HEK293 (cell line): Measurements from ENCODE around the gene KSR1.
A peak's percentile ranks its signal among the peaks of the same experiment; 100 is the strongest.

ENCODE experiments used
- CTCF ChIA-PET: fragments of 350-600 bp; formaldehyde crosslinking; extraction: SDS; loops from one replicate; lab custom pipeline; 2021; ENCODE audit warnings: antibody characterized with exemption; lab: Yijun Ruan, JAX
- POLR2A ChIA-PET: fragments of 300-600 bp; formaldehyde crosslinking; extraction: SDS; loops from one replicate; lab custom pipeline; 2020; ENCODE audit warnings: antibody characterized with exemption, inconsistent platforms; lab: Yijun Ruan, JAX
- H3K27ac ChIP-seq: fragments of 200-500 bp; sonication (Bioruptor generic); 2 replicates; pipeline ENCODE4 v1.5.1; 2014; ENCODE audit warnings: low read depth, low read length, control low read depth, inconsistent platforms; ENCODE audit errors: extremely low read depth
- H3K36me3 ChIP-seq, 2 experiments: fragments of 200-500 bp in 1 of 2; sonication (Bioruptor generic) in 1 of 2; 1 replicate in 1 of 2; 2 replicates in 1 of 2; pipeline ENCODE4 v1.5.1; 2014 to 2017; ENCODE audit warnings: inconsistent platforms in 2 of 2, low read length in 2 of 2; ENCODE audit not compliant: control insufficient read depth in 2 of 2, insufficient read depth in 1 of 2
- H3K4me1 ChIP-seq: fragments of 200-500 bp; sonication (Bioruptor generic); 2 replicates; pipeline ENCODE4 v1.5.1; 2014; ENCODE audit warnings: mild to moderate bottlenecking, low read length, inconsistent platforms; ENCODE audit not compliant: control insufficient read depth, insufficient read depth
- H3K4me3 ChIP-seq: 2 replicates; pipeline ENCODE4 v1.5.1; 2011; ENCODE audit warnings: low read depth, mild to moderate bottlenecking, control low read depth, low read length, moderate library complexity
- H3K9me3 ChIP-seq: fragments of 200-500 bp; sonication (Bioruptor generic); 2 replicates; pipeline ENCODE4 v1.5.1; 2014; ENCODE audit warnings: low read depth, low read length, inconsistent platforms; ENCODE audit not compliant: control insufficient read depth, insufficient read depth
- KLF10 ChIP-seq: fragments of 450-650 bp; IDR thresholded peaks from 2 replicates; pipeline ENCODE4 v1.5.1; 2018; ENCODE audit warnings: missing biosample characterization, mild to moderate bottlenecking, missing genetic modification characterization
- RBAK ChIP-seq: fragments of 450-650 bp; formaldehyde crosslinking; IDR thresholded peaks from 2 replicates; pipeline ENCODE4 v1.5.1; 2016; ENCODE audit warnings: missing biosample characterization, missing genetic modification characterization
- SCRT2 ChIP-seq: fragments of 450-650 bp; formaldehyde crosslinking; IDR thresholded peaks from 2 replicates; pipeline ENCODE4 v1.5.1; 2016; ENCODE audit warnings: missing biosample characterization, missing genetic modification characterization
- SP3 ChIP-seq: fragments of 450-650 bp; formaldehyde crosslinking; IDR thresholded peaks from 2 replicates; pipeline ENCODE4 v1.5.1; 2016; ENCODE audit warnings: missing biosample characterization, missing genetic modification characterization
- ZBTB17 ChIP-seq: fragments of 450-650 bp; formaldehyde crosslinking; IDR thresholded peaks from 2 replicates; pipeline ENCODE4 v1.5.1; 2016; ENCODE audit warnings: missing biosample characterization, missing genetic modification characterization
- ZBTB48 ChIP-seq: fragments of 450-650 bp; formaldehyde crosslinking; IDR thresholded peaks from 2 replicates; pipeline ENCODE4 v1.5.1; 2016; ENCODE audit warnings: missing biosample characterization, missing genetic modification characterization
- ZBTB8A ChIP-seq: fragments of 450-650 bp; formaldehyde crosslinking; IDR thresholded peaks from 2 replicates; pipeline ENCODE4 v1.5.1; 2016; ENCODE audit warnings: missing biosample characterization, missing genetic modification characterization
- ZEB2 ChIP-seq: fragments of 450-650 bp; formaldehyde crosslinking; IDR thresholded peaks from 2 replicates; pipeline ENCODE4 v1.5.1; 2016; ENCODE audit warnings: missing biosample characterization, missing genetic modification characterization
- ZFP69B ChIP-seq: fragments of 450-650 bp; formaldehyde crosslinking; IDR thresholded peaks from 2 replicates; pipeline ENCODE4 v1.5.1; 2016; ENCODE audit warnings: missing biosample characterization, missing genetic modification characterization
- ZNF175 ChIP-seq: fragments of 450-650 bp; formaldehyde crosslinking; IDR thresholded peaks from 2 replicates; pipeline ENCODE4 v1.5.1; 2016; ENCODE audit warnings: missing biosample characterization, missing genetic modification characterization
- ZNF248 ChIP-seq: fragments of 450-650 bp; formaldehyde crosslinking; IDR thresholded peaks from 2 replicates; pipeline ENCODE4 v1.5.1; 2017; ENCODE audit warnings: missing biosample characterization, missing genetic modification characterization
- ZNF561 ChIP-seq: fragments of 450-650 bp; IDR thresholded peaks from 2 replicates; pipeline ENCODE4 v1.5.1; 2018; ENCODE audit warnings: missing biosample characterization, missing genetic modification characterization, borderline replicate concordance
- ZNF600 ChIP-seq: fragments of 450-650 bp; formaldehyde crosslinking; IDR thresholded peaks from 2 replicates; pipeline ENCODE4 v1.5.1; 2016; ENCODE audit warnings: missing biosample characterization, missing genetic modification characterization
- ZNF623 ChIP-seq: fragments of 450-650 bp; formaldehyde crosslinking; IDR thresholded peaks from 2 replicates; pipeline ENCODE4 v1.5.1; 2016; ENCODE audit warnings: missing biosample characterization, missing genetic modification characterization
- TF ChIP-seq, protein P1 (sequence below): fragments of 450-650 bp; formaldehyde crosslinking; IDR thresholded peaks from 2 replicates; pipeline ENCODE4 v1.5.1; 2017; ENCODE audit warnings: missing biosample characterization, missing genetic modification characterization
- TF ChIP-seq, protein P2 (sequence below): fragments of 450-650 bp; formaldehyde crosslinking; IDR thresholded peaks from 2 replicates; pipeline ENCODE4 v1.5.1; 2017; ENCODE audit warnings: missing biosample characterization, mild to moderate bottlenecking, missing genetic modification characterization, moderate library complexity
- TF ChIP-seq, protein P3 (sequence below): fragments of 450-650 bp; formaldehyde crosslinking; IDR thresholded peaks from 2 replicates; pipeline ENCODE4 v1.5.1; 2017; ENCODE audit warnings: missing biosample characterization, missing genetic modification characterization

The KSR1 gene

DNA sequence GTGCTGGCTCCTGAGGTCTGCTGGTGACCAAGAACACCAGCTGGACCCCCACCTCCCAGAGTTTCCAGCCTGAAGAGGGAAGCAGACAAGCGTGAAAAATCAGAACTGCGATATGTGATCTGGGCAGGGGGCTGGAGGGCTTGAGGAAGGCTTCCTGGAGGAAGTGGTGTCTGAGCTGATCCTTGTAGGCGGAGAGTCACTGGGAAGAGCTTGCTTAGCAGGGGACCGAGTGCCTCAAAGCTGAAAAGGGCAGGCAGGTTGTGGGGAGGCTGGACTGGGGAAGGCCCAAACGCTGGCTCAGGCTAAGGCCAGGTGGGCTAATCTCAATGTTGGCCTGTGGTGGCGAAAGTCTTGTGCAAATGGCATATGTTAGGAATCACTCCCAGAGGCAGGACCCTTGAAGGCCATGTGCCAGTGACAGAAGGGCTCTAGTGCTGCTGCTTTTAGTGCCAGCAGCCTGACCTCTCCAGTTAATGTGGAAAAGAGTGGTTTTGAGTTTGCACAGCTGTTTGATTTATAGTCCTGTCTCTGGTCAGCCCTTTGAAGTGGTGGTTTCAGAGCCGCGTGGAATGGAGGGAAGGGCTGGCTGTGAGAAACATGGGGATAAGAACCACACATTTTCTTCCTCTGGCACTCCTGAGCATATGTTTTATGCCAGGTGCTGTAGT, 89.4 kb downstream of the KSR1 start (continued):
- TF ChIP-seq, protein P1, sequence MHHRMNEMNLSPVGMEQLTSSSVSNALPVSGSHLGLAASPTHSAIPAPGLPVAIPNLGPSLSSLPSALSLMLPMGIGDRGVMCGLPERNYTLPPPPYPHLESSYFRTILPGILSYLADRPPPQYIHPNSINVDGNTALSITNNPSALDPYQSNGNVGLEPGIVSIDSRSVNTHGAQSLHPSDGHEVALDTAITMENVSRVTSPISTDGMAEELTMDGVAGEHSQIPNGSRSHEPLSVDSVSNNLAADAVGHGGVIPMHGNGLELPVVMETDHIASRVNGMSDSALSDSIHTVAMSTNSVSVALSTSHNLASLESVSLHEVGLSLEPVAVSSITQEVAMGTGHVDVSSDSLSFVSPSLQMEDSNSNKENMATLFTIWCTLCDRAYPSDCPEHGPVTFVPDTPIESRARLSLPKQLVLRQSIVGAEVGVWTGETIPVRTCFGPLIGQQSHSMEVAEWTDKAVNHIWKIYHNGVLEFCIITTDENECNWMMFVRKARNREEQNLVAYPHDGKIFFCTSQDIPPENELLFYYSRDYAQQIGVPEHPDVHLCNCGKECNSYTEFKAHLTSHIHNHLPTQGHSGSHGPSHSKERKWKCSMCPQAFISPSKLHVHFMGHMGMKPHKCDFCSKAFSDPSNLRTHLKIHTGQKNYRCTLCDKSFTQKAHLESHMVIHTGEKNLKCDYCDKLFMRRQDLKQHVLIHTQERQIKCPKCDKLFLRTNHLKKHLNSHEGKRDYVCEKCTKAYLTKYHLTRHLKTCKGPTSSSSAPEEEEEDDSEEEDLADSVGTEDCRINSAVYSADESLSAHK, result peak; percentile 87
- TF ChIP-seq ZNF561 (tag by site-specific recombination) (no peak), RBAK (tag by site-specific recombination) (no peak), ZBTB8A (0 out of 2 replicates have a peak, but pooled peaks have one; percentile 34), ZNF175 (tag by site-specific recombination) (no peak), ZNF248 (no peak), ZFP69B (tag by site-specific recombination) (no peak)
- TF ChIP-seq, protein P2, sequence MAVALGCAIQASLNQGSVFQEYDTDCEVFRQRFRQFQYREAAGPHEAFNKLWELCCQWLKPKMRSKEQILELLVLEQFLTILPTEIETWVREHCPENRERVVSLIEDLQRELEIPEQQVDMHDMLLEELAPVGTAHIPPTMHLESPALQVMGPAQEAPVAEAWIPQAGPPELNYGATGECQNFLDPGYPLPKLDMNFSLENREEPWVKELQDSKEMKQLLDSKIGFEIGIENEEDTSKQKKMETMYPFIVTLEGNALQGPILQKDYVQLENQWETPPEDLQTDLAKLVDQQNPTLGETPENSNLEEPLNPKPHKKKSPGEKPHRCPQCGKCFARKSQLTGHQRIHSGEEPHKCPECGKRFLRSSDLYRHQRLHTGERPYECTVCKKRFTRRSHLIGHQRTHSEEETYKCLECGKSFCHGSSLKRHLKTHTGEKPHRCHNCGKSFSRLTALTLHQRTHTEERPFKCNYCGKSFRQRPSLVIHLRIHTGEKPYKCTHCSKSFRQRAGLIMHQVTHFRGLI (tag by site-specific recombination), result no peak
- TF ChIP-seq, all 188 proteins: peak for 16

DNA sequence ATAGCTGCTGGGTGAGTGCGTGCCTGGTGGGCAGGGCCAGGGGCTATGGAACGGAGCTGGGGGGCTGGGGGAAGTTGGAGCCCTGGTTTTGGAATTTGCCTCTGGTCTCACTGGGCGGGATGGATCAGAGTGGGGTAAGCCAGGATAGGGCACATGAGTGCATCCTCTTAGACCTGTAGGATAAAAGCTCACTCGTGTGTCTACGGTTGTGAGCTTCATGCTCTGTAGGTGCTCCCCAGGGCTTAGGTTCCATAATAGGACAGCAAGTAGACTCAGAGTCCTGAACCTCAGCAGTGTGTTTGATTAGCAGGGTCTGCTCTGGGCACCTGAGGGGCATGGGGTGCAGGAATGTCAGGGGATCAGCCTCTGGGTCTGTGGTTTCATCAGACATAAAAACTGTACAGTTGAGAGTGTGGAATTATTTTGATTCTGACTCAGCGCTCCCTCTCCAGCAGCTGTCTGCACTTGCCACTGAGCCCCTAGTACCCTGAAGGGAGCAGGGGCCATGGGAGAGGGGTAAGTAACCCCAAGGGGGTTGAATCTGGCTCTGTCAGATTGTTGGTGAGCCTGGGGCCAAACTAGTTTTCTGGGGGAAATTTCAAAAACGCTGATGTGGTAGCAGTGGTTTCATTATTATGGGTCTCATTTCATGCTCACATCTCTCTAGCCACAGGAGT, 90.5 kb downstream of the KSR1 start:
- H3K9me3 ChIP-seq, result no peaks in the 10 kb centered on the region
- TF ChIP-seq ZEB2 (tag by site-specific recombination) (peak; percentile 22; the same call in 1 of the 2 replicates), ZNF600 (tag by site-specific recombination) (peak; percentile 34; the same call in 1 of the 2 replicates), SP3 (tag by site-specific recombination) (no peak), KLF10 (no peak), ZBTB17 (peak; percentile 98), ZBTB48 (peak; percentile 46; the same call in 1 of the 2 replicates)
- TF ChIP-seq, protein P3, sequence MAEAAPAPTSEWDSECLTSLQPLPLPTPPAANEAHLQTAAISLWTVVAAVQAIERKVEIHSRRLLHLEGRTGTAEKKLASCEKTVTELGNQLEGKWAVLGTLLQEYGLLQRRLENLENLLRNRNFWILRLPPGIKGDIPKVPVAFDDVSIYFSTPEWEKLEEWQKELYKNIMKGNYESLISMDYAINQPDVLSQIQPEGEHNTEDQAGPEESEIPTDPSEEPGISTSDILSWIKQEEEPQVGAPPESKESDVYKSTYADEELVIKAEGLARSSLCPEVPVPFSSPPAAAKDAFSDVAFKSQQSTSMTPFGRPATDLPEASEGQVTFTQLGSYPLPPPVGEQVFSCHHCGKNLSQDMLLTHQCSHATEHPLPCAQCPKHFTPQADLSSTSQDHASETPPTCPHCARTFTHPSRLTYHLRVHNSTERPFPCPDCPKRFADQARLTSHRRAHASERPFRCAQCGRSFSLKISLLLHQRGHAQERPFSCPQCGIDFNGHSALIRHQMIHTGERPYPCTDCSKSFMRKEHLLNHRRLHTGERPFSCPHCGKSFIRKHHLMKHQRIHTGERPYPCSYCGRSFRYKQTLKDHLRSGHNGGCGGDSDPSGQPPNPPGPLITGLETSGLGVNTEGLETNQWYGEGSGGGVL (tag by site-specific recombination), result peak; percentile 21; the same call in 1 of the 2 replicates
- CTCF ChIA-PET, result interaction anchor here (0.6 to 3.5 kb wide), 7 partner anchors 15 to 311 kb away, joined by 3 to 33 read pairs (median 3); partner anchors contain the start of gene KSR1
- no peak overlapping the region for H3K4me3 ChIP-seq
- POLR2A ChIA-PET, result interaction anchor here (0.8 to 1.7 kb wide), 3 partner anchors 9 to 89 kb away, joined by 3 to 7 read pairs (median 3); no protein-coding TSS in a partner anchor
- peak overlapping the region; percentile 46; the same call in 1 of the 2 replicates for H3K27ac ChIP-seq
- no peaks in the 10 kb centered on the region for H3K36me3 ChIP-seq
- peaks cover 32% of the 10 kb centered on the region for H3K4me1 ChIP-seq

DNA sequence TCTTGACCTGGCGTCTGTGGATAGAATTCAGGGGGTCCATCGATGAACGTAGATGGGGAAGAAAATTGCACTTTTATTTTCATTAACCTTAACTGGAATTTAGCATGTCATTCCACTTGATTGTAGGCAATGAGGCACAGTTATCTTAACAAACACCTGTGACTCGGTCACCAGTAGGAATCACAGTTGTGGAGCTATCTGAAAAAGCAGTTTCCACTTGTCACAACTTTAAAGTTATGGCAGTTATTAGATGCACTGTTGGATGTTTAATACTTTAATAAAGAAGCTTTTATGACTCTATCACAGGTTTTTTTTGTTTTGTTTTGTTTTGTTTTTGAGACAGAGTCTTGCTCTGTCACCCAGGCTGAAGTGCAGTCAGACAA, 91.0 kb downstream of the KSR1 start:
- no peaks in the 10 kb centered on the region for H3K9me3 ChIP-seq
- no peak overlapping the region; the same call in 1 of the 2 replicates for H3K27ac ChIP-seq
- TF ChIP-seq SCRT2 (tag by site-specific recombination) (peak; percentile 54; the same call in 1 of the 2 replicates), ZNF623 (no peak)
- H3K4me3 ChIP-seq, result no peak overlapping the region
- ChIA-PET CTCF (interaction anchor here (0.6 to 3.5 kb wide), 4 partner anchors 26 to 308 kb away, joined by 3 to 33 read pairs (median 4); no protein-coding TSS in a partner anchor), POLR2A (interaction anchor here (0.8 to 1.7 kb wide), 2 partner anchors 13 to 89 kb away, joined by 3 to 7 read pairs; no protein-coding TSS in a partner anchor)
- H3K36me3 ChIP-seq, result no peaks in the 10 kb centered on the region
- H3K4me1 ChIP-seq, result peaks cover 38% of the 10 kb centered on the region
